H9 (cell line): ENCODE data around the gene TTC12. TPM values are rescaled to one million over a fixed set of nuclear protein-coding genes. Genes with fewer than 3 reads are reported as not detected.

ENCODE experiments used
- DNase-seq: peaks from one replicate; pipeline ENCODE4 v3.0.0-alpha.2; 2017
- H2AFZ ChIP-seq: one replicate; pipeline ENCODE4 v1.6.1; 2013; ENCODE audit warnings: mild to moderate bottlenecking, low read length, control low read depth, moderate library complexity
- H2AK5ac ChIP-seq: 2 replicates; pipeline ENCODE4 v1.6.1; 2013; ENCODE audit warnings: low read length, control low read depth, mixed read lengths; ENCODE audit not compliant: insufficient read length
- H2BK120ac ChIP-seq: one replicate; pipeline ENCODE4 v1.6.1; 2013; ENCODE audit warnings: low read depth, mild to moderate bottlenecking, low read length, control low read depth, inconsistent platforms; ENCODE audit not compliant: poor library complexity, severe bottlenecking
- H2BK12ac ChIP-seq: 2 replicates; pipeline ENCODE4 v1.6.1; 2013; ENCODE audit warnings: low read length, control low read depth, mixed read lengths, low read depth; ENCODE audit not compliant: insufficient read length
- H2BK15ac ChIP-seq: 2 replicates; pipeline ENCODE4 v1.6.1; 2013; ENCODE audit warnings: low read depth, low read length, control low read depth
- H2BK20ac ChIP-seq: one replicate; pipeline ENCODE4 v1.6.1; 2013; ENCODE audit warnings: low read depth, mild to moderate bottlenecking, low read length, control low read depth, inconsistent platforms; ENCODE audit not compliant: poor library complexity, severe bottlenecking
- H2BK5ac ChIP-seq: 2 replicates; pipeline ENCODE4 v1.6.1; 2013; ENCODE audit warnings: low read length, control low read depth, mixed read lengths; ENCODE audit not compliant: insufficient read length
- H3K14ac ChIP-seq: 2 replicates; pipeline ENCODE4 v1.6.1; 2013; ENCODE audit warnings: low read length, control low read depth; ENCODE audit not compliant: insufficient read depth
- H3K18ac ChIP-seq: 2 replicates; pipeline ENCODE4 v1.6.1; 2013; ENCODE audit warnings: low read depth, mild to moderate bottlenecking, mixed read lengths, low read length, control low read depth; ENCODE audit not compliant: insufficient read length
- H3K23ac ChIP-seq: 2 replicates; pipeline ENCODE4 v1.6.1; 2013; ENCODE audit warnings: low read length, control low read depth, mixed read lengths, low read depth; ENCODE audit not compliant: insufficient read length
- H3K23me2 ChIP-seq: 2 replicates; pipeline ENCODE4 v1.6.1; 2013; ENCODE audit warnings: low read depth, mild to moderate bottlenecking, mixed read lengths, low read length, control low read depth; ENCODE audit not compliant: insufficient read length, poor library complexity, severe bottlenecking
- H3K27ac ChIP-seq: 2 replicates; pipeline ENCODE4 v1.5.1; 2013; ENCODE audit warnings: low read length, control low read depth, mixed read lengths, low read depth; ENCODE audit not compliant: insufficient read length
- H3K27me3 ChIP-seq: 2 replicates; pipeline ENCODE4 v1.6.1; 2013; ENCODE audit warnings: low read length, control low read depth, inconsistent platforms; ENCODE audit not compliant: insufficient read depth
- H3K4ac ChIP-seq: 2 replicates; pipeline ENCODE4 v1.6.1; 2013; ENCODE audit warnings: low read depth, mild to moderate bottlenecking, control low read depth, inconsistent platforms, low read length, moderate library complexity
- H3K4me1 ChIP-seq: 2 replicates; pipeline ENCODE4 v1.6.1; 2013; ENCODE audit warnings: low read length, control low read depth, inconsistent platforms; ENCODE audit not compliant: insufficient read depth
- H3K4me2 ChIP-seq: 2 replicates; pipeline ENCODE4 v1.6.1; 2013; ENCODE audit warnings: low read length, control low read depth, mixed read lengths; ENCODE audit not compliant: insufficient read length, insufficient read depth
- H3K56ac ChIP-seq: 2 replicates; pipeline ENCODE4 v1.6.1; 2013; ENCODE audit warnings: low read depth, mild to moderate bottlenecking, mixed read lengths, low read length, control low read depth; ENCODE audit not compliant: insufficient read length
- H3K79me1 ChIP-seq: 2 replicates; pipeline ENCODE4 v1.6.1; 2013; ENCODE audit warnings: low read depth, mild to moderate bottlenecking, moderate library complexity, low read length, control low read depth, inconsistent platforms; ENCODE audit not compliant: insufficient read depth, poor library complexity, severe bottlenecking
- H3K79me2 ChIP-seq: 2 replicates; pipeline ENCODE4 v1.6.1; 2013; ENCODE audit warnings: low read length, control low read depth, inconsistent platforms; ENCODE audit not compliant: insufficient read depth
- H3K9ac ChIP-seq: 2 replicates; pipeline ENCODE4 v1.6.1; 2013; ENCODE audit warnings: low read length, control low read depth, mixed read lengths; ENCODE audit not compliant: insufficient read length; ENCODE audit errors: extremely low read depth
- H3K9me3 ChIP-seq: one replicate; pipeline ENCODE4 v1.6.1; 2013; ENCODE audit warnings: low read depth, low read length, inconsistent platforms; ENCODE audit not compliant: control insufficient read depth
- H3T11ph ChIP-seq: one replicate; pipeline ENCODE4 v1.6.1; 2013; ENCODE audit warnings: mild to moderate bottlenecking, low read length, control low read depth, inconsistent platforms
- H4K20me1 ChIP-seq: one replicate; pipeline ENCODE4 v1.6.1; 2013; ENCODE audit not compliant: control insufficient read depth, insufficient read length, insufficient read depth
- H4K5ac ChIP-seq: 2 replicates; pipeline ENCODE4 v1.6.1; 2013; ENCODE audit warnings: low read depth, mild to moderate bottlenecking, mixed read lengths, low read length, control low read depth; ENCODE audit not compliant: insufficient read length
- H4K8ac ChIP-seq: replicated peaks from 2 replicates; pipeline ENCODE4 v1.6.1; 2013; ENCODE audit warnings: low read length, control low read depth, mixed read lengths, low read depth; ENCODE audit not compliant: insufficient read length
- H4K91ac ChIP-seq: 2 replicates; pipeline ENCODE4 v1.6.1; 2013; ENCODE audit warnings: low read depth, mild to moderate bottlenecking, moderate library complexity, mixed read lengths, low read length, control low read depth; ENCODE audit not compliant: insufficient read length
- H3K27ac Mint-ChIP-seq, 3 experiments: 2 replicates in 2 of 3; 3 replicates in 1 of 3; pipeline ENCODE4 v1.8.0; 2020 to 2021; ENCODE audit warnings: mixed read lengths in 3 of 3, mild to moderate bottlenecking in 1 of 3, moderate library complexity in 1 of 3
- H3K27me3 Mint-ChIP-seq: 2 replicates; pipeline ENCODE4 v1.8.0; 2021; ENCODE audit warnings: low read depth, mild to moderate bottlenecking, moderate library complexity, mixed read lengths
- H3K36me3 Mint-ChIP-seq, 3 experiments: 2 replicates in 2 of 3; 3 replicates in 1 of 3; pipeline ENCODE4 v1.8.0; 2020 to 2021; ENCODE audit warnings: low read depth in 3 of 3, mixed read lengths in 3 of 3; ENCODE audit not compliant: insufficient read depth in 1 of 3
- H3K4me1 Mint-ChIP-seq, 2 experiments: 2 replicates each; pipeline ENCODE4 v1.8.0; 2020; ENCODE audit warnings: mixed read lengths in 2 of 2
- H3K4me3 Mint-ChIP-seq, 2 experiments: 2 replicates in 1 of 2; 3 replicates in 1 of 2; pipeline ENCODE4 v1.8.0; 2020 to 2021; ENCODE audit warnings: mild to moderate bottlenecking in 2 of 2, mixed read lengths in 2 of 2, moderate library complexity in 1 of 2
- H3K9me3 Mint-ChIP-seq, 2 experiments: 2 replicates in 1 of 2; 3 replicates in 1 of 2; pipeline ENCODE4 v1.8.0; 2020; ENCODE audit warnings: mild to moderate bottlenecking in 2 of 2, mixed read lengths in 2 of 2, moderate library complexity in 1 of 2
- WGBS: extraction: QIAGEN DNeasy Blood & Tissue Kit; methylation state at CpG from one replicate; pipeline ENCODE4 v1.1.7; 2013; ENCODE audit warnings: missing lambda C conversion rate, low lambda C conversion rate, mixed read lengths; ENCODE audit not compliant: insufficient read length; ENCODE audit errors: extremely low coverage; 5-methylcytosine and 5-hydroxymethylcytosine counted together
- total RNA-seq: library from RNA; stranded (reverse); gene quantifications from 2 replicates; pipeline ENCODE4 v1.2.1, GENCODE V29; 2021
- TF ChIP-seq, protein P1 (sequence below): fragments of 200-600 bp; sonication (generic); conservative IDR thresholded peaks from 3 replicates; pipeline ENCODE4 v1.8.0; 2021; ENCODE audit warnings: antibody characterized with exemption, mild to moderate bottlenecking

The TTC12 gene
- total RNA-seq, 1 experiment from 2014 or later, result 8.3 TPM

DNA sequence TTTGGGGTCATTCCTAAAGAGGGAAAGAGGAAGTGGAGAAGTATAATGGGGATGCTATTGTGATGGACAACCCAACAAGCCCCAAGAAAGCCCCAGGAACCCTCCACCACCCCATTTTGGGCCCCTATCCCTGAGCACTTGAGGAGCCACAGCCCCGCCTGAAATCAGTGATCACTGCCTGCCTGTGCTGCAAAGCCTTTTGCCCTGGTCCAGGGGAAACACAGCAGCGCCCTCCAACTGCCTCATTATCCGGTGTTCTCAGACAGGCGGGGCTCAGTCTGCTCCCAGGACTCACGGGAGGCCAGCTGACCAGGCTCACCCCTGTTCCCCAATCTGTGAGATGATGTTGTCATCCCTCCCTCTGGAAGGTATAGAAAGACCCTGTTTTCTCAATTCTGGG lies 44.7 kb upstream of the TTC12 start:
- H3K36me3 Mint-ChIP-seq, result no peaks in the 10 kb centered on the region
- no peak overlapping the region for H3K27ac Mint-ChIP-seq
- WGBS, result no CpG with 5 or more reads among the region's 5 CpGs
- H3K4me3 Mint-ChIP-seq, result no peak overlapping the region
- no peak overlapping the region for H3T11ph ChIP-seq
- H2AFZ ChIP-seq, result no peak overlapping the region
- DNase-seq, result no peak
- H3K4me2 ChIP-seq, result no peak overlapping the region
- no peaks in the 10 kb centered on the region for H3K79me2 ChIP-seq
- TF ChIP-seq, protein P1, sequence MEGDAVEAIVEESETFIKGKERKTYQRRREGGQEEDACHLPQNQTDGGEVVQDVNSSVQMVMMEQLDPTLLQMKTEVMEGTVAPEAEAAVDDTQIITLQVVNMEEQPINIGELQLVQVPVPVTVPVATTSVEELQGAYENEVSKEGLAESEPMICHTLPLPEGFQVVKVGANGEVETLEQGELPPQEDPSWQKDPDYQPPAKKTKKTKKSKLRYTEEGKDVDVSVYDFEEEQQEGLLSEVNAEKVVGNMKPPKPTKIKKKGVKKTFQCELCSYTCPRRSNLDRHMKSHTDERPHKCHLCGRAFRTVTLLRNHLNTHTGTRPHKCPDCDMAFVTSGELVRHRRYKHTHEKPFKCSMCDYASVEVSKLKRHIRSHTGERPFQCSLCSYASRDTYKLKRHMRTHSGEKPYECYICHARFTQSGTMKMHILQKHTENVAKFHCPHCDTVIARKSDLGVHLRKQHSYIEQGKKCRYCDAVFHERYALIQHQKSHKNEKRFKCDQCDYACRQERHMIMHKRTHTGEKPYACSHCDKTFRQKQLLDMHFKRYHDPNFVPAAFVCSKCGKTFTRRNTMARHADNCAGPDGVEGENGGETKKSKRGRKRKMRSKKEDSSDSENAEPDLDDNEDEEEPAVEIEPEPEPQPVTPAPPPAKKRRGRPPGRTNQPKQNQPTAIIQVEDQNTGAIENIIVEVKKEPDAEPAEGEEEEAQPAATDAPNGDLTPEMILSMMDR, result no peak
- no peak overlapping the region for H4K91ac ChIP-seq
- no peaks in the 10 kb centered on the region for H3K9me3 ChIP-seq
- H4K5ac ChIP-seq, result no peak overlapping the region
- no peaks in the 10 kb centered on the region for H3K23me2 ChIP-seq
- H2AK5ac ChIP-seq, result no peak overlapping the region
- H3K27ac ChIP-seq, result no peak overlapping the region
- no peak overlapping the region for H3K14ac ChIP-seq
- H4K8ac ChIP-seq, result no peak overlapping the region
- no peak overlapping the region for H3K4ac ChIP-seq
- H3K27me3 ChIP-seq, result no peaks in the 10 kb centered on the region
- H2BK5ac ChIP-seq, result no peak overlapping the region
- no peak overlapping the region for H2BK120ac ChIP-seq
- H4K20me1 ChIP-seq, result no peaks in the 10 kb centered on the region
- no peaks in the 10 kb centered on the region for H3K79me1 ChIP-seq
- no peak overlapping the region for H2BK15ac ChIP-seq
- no peak overlapping the region for H2BK12ac ChIP-seq
- no peaks in the 10 kb centered on the region; the same call in 1 of the 2 replicates for H3K27me3 Mint-ChIP-seq
- H3K56ac ChIP-seq, result no peak overlapping the region
- no peak overlapping the region for H3K9ac ChIP-seq
- H3K23ac ChIP-seq, result no peak overlapping the region
- H3K4me1 Mint-ChIP-seq, result peaks cover 2 to 6% of the 10 kb centered on the region in 2 experiments
- H3K18ac ChIP-seq, result no peak overlapping the region
- H2BK20ac ChIP-seq, result no peak overlapping the region
- H3K9me3 Mint-ChIP-seq, result no peaks in the 10 kb centered on the region
- H3K4me1 ChIP-seq, result no peaks in the 10 kb centered on the region
